IPS-NIHi7 (cell line): ENCODE results near the gene CTSE.
"Not testable (repeated sequence)": the region's sequence is repeated elsewhere in the genome, so short reads cannot be mapped to it uniquely, and the experiment has no call there.

Experiments
- DNase-seq: peaks from one replicate; pipeline ENCODE4 v3.0.0; 2012; ENCODE audit warnings: mixed read lengths; ENCODE audit errors: extremely low spot score

Gene CTSE

DNA sequence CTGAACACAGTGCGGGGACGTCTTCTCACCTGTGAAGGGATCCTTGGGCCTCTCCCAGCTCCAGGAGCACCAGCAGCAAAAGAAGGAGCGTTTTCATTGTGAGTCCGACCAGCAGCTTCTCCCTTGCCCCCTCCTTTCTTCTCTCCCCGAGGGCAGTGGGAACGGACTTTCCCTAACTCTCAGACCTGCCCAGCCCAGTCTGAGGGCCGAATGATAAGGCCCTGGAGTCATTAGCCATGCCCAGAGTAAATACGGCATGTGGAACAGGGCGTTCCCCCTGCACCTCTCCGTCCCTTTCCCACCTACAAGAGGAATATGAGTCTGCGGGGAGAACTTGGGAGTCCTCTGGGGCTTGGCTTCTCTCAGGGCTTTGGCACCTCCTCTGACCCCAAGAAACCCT is at the start of gene CTSE:
TSS of gene CTSE (minus strand) at position 201 of the 400 bp plus-strand sequence. CDS start at position 97, 104 bp downstream.
- no peak for DNase-seq

GRCh38 chr1:206070627-206071304 is 47.1 kb upstream of the CTSE start:
- DNase-seq: no peak

DNA sequence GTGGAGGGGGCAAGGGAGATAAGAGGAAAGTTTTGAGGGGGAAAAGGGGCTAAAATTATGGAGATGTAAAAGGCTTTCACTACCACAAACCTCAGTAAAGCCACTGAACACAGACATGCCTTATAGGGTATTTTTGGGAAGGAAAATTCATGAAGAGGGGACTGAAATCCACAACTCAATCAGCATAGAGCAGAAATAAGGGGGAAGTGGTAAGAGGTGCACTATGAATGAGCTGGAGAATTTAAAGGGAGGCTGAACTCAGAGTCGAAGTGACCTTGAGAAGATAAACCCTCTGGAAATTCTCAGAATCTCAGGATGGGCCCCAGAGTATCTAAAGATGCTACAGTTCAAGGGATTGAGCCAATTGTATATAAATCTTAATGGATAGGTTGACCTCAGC is 44.6 kb upstream of the CTSE start:
- no peak for DNase-seq

DNA sequence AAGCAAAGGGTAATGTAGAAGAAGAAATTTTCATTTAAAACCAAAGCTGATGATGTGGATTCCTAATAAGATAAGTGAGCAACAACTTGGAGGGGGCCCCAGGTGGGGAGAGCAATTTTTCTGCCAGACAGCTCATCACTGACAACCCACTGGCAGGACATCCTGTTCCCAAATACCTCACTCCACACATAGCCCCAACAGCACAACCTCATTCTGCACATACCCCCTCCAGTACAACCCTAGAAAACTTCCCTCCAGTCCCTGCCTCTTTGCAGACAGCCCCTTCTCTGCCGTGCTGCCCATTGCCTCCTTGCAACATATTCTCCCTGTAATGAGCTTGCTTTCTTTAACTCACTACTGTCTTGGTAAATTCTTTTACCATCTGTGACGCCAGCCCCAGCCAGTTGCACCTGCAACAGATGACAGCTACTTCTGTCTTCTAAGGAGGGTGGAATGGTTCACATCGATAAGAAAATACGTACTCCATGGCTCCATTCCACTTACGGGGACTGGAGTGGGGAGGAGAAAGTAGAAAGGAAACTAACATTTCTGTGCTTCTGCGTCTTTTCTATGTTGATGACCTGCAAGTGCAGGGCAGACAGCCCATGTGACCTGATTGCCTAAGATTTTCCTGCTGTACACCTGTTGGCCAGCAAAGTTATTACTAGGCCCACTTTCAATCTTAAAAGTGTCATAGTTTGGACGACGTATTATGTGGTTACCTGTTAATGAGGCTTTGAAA is 44.0 kb upstream of the CTSE start:
- no peak for DNase-seq

DNA sequence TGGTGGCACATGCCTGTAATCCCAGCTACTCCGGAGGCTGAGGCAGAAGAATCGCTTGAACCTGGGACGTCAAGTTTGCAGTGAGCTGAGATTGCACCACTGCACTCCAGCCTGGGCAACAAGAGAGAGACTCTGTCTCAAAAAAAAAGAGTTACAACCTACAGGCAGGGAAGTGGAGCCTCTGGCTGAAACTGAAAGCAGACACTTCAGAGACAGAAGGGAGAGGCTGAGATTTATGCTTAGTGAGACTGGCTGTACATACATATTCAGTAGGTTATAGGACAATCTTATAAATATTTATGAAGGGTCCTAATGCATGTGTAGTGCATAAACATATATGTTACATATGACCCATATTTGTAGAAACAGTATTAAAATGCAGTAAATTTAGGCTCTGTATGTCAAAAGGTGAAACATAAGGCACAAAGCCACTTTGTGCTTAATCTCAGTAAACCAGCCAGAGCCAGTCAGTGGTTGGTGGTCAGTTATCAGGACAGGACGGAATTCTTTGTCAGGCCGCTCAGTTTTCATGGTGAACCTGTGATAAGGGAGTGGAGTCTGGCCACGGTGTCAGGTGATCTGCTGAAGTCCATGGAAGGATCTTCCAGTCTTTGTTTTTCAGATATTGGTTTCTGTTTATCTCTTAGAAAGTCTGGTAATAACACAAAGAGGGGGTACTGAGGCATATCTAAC is 42.9 kb upstream of the CTSE start:
- no peak for DNase-seq

DNA sequence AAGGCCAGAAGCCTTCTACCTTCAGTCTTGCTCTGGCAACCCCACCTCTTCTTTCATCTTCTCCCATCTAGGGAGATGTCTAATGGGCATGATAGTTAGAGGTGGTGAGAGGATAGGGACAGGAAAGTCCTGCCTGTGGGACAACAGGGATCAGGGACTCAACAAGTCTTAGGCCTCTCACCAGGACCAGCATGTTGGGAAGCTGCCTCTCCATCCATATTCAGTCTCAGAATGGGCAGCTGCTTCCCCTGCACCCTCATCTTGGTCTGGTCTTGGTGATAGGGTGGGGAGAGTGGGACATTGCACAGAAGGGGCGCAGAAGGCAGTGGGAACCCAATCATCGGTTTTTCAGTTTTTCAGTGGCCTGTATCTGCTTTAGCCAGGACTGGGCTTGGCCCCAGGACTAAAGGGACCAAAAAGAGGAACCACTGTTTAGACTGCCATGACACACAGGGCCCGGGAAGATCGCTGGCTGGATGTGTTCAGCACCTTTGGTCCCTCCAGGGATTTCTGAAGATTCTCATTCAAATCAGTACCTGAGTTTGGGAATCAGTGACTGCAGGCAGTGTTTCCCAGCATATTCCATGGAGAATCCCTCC is 42.0 kb upstream of the CTSE start:
- DNase-seq: no peak

- DNase-seq: not testable (repeated sequence)
These were observed 40.8 kb upstream of the CTSE start for GRCh38 chr1:206064501-206064900.

GRCh38 chr1:206064001-206064400 is 40.3 kb upstream of the CTSE start:
- DNase-seq: not testable (repeated sequence)

DNA sequence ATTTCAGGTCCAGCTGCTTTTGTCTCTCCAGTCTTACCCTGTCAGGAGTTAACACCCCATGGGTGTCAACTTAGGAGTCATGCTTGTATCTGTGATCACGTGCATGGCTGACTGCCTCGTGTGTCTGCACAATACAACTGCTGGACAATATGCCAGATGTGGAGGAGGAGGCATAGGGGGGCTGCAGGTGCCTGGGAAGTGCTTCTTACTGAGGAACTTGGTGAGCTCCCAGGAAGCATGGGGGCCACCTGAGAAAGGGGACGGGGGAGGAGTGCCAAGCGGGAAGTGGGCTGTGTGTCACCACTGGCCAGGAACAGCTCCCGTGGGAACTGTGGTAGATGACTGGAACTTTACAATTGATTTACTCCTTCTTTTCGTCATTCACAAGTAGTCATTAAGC is 38.8 kb upstream of the CTSE start:
- no peak for DNase-seq

DNA sequence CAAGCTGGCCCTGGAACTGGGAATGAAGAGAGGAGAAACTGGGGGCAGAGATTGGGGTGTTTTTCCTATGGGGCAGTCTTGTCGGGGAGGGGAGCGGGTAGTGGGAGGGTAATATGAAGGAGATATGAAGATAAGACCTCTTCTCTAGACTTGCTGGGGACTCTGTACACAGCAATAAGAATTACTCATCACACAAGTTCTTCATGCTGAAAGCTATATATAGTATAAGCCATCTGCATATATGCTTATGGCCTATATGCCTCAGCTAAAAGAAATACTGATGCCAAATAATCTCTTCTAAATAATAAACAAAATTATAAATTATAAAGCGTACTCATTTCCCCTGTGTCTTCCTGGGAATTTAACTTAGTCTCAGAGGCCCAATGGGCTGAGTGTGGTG is 37.1 kb upstream of the CTSE start:
- DNase-seq: no peak

GRCh38 chr1:206059355-206059915 is 35.7 kb upstream of the CTSE start:
- no peak for DNase-seq

DNA sequence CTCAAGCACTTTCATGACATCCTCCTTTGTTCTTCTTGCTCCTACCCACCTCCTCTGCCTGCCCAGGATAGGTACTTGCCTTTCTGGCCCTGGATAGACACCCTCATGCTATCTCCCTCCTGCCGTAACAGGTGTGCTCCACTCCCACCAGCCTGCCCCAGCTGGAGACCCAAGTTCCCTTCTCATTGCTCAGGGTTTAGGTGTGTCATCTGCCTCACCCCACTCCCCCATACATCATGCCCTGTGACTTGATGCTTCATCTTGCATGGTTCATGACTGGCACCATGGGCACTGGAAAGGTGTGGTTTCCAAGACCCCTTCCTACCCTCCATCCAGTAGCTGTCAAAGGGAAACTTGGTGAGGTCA is 35.2 kb upstream of the CTSE start:
- DNase-seq: no peak

DNA sequence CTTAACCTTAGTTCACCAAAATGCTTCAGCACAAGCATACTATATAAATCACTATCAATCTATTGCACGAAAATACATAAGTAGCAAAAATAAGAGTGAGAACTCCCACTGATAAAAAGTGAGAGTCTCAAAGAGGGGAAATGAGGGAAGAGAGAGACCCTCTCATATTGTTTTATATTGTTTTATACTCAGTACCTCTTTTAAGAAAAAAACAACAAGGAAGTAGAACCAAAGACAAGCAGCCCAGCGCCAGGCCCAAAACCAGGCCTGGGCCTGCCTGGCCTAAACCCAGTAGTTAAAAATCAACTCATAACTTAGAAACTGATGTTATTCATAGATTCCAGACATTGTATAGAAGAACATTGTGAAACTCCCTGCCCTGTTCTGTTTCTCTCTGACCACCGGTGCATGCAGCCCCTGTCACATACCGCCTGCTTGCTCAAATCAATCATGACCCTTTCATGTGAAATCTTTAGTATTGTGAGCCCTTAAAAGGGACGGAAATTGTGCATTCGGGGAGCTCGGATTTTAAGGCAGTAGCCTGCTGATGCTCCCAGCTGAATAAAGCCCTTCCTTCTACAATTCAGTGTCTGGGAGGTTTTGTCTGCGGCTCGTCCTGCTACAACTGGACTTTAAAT is 34.7 kb upstream of the CTSE start:
- not testable (repeated sequence) for DNase-seq

GRCh38 chr1:206055639-206056323 is 32.1 kb upstream of the CTSE start:
- not testable (repeated sequence) for DNase-seq

GRCh38 chr1:206055069-206055625 is 31.5 kb upstream of the CTSE start:
- not testable (repeated sequence) for DNase-seq

DNA sequence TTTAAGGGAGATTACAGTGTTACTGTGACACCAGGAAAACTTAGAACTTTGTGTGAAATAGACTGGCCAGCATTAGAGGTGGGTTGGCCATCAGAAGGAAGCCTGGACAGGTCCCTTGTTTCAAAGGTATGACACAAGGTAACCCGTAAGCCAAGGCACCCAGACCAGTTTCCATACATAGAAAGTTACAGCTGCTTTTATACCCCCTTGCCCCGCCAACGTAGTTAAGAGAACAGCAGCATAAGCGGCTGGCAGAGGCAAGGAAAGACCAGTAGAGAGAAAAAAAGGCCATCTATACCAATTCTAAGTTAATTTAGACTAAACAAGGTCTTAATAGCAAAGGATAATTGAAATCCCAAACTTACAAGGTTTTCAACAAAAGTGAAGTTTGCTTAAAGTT is 29.9 kb upstream of the CTSE start:
- not testable (repeated sequence) for DNase-seq

DNA sequence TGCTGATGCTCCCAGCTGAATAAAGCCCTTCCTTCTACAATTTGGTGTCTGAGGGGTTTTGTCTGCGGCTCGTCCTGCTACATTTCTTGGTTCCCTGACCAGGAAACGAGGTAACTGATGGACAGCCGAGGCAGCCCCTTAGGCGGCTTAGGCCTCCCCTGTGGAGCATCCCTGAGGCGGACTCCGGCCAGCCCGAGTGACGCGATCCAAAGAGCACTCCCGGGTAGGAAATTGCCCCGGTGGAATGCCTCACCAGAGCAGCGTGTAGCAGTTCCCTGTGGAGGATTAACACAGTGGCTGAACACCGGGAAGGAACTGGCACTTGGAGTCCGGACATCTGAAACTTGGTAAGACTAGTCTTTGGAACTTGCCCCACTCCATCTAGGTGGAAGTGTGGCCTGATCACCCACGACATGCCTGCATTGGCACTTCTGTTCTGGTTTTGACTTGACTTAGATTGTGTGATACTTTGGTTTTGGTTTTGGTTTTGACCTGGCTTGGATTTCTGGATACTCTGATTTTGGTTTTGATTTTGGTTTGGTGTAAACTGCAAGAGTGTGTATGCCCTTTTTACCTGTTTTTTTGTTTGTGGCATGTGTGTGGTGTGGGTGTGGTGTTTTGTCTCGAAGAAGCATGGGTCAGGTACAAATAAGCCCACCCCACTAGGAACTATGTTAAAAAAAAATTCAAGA is 29.4 kb upstream of the CTSE start, which contains the start of gene RHEX:
TSS of gene RHEX (plus strand) at position 255 of the 692 bp plus-strand sequence. CDS start 44,656 bp downstream, outside the sequence.
- DNase-seq: not testable (repeated sequence)

DNA sequence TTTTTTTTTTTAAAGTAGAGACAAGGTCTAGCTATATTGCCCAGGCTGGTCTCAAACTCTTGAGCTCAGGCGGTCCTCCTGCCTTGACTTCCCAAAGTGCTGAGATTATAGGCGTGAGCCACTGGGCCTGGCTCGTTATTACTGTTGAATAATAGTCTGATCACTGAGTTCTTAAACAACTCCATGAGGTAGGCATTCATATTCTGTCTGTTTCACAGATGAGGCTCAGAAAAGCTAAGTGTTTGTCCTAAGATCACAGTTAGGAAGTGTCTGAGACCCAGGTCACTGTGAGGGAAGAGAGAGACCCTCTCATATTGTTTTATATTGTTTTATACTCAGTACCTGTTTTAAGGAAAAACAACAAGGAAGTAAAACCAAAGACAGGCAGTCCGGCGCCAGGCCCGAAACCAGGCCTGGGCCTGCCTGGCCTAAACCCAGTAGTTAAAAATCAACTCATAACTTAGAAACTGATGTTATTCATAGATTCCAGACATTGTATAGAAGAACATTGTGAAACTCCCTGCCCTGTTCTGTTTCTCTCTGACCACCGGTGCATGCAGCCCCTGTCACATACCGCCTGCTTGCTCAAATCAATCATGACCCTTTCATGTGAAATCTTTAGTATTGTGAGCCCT is 28.7 kb upstream of the CTSE start:
- DNase-seq: not testable (repeated sequence)

DNA sequence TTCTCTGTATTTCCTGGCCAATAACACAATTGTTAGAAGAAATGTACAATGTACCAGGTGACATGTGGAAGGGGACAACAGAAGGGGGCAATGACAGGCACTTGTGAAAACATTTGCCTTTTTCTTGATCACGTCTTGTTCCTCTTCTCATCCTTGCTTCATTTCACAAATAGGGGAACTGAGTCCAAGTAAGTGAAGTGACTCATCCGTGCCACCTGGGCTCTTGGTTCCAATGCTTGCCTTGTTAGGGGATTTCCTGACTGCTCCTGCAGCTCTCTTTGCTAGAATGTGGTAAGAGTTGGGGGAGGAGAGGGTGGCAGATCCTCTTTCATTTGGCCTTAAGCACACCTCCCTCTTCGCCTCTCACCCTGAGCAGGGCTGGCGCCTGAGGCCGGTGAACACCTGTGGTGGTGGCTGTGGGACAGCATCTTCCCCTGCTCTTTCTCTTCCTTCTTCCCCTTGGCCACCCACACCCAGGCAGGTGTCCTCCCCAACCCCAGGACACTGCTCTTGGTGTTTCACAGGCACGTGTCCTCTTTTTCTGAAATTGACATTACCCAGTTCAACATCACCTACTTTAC is 27.1 kb upstream of the CTSE start:
- DNase-seq: no peak
